Islet precursor cell (in vitro differentiated cells): Measurements from ENCODE around the gene RNU7-1.

Source experiments
- DNase-seq: peaks from one replicate; pipeline ENCODE4 v3.0.0-alpha.2; 2018

RNU7-1 gene

DNA sequence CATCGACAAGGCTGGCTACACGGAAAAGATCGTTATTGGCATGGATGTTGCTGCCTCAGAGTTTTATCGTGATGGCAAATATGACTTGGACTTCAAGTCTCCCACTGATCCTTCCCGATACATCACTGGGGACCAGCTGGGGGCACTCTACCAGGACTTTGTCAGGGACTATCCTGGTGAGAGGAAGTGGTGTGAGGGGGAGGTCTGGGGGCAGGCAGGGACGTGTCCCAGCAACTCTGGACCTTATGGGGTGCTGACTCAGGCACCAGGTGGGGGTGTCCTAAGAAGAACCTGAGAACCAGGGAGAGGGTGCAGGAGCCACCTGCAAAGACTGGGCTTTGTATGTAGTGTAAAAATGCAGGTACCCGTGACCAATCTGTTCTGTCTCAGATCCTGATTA, 24.0 kb upstream of the RNU7-1 start:
- DNase-seq = peak; percentile 50

DNA sequence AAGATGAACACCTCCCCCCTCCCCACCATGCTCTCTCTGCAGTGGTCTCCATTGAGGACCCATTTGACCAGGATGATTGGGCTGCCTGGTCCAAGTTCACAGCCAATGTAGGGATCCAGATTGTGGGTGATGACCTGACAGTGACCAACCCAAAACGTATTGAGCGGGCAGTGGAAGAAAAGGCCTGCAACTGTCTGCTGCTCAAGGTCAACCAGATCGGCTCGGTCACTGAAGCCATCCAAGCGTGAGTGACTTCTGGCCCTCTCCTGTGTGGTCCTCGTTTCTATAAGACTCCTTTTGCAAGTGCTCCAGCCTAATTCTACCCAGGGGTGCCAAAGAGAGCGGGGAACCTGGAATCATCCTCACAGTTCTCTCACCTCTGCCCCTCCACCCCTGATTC, 22.1 kb upstream of the RNU7-1 start:
- no peak for DNase-seq

DNA sequence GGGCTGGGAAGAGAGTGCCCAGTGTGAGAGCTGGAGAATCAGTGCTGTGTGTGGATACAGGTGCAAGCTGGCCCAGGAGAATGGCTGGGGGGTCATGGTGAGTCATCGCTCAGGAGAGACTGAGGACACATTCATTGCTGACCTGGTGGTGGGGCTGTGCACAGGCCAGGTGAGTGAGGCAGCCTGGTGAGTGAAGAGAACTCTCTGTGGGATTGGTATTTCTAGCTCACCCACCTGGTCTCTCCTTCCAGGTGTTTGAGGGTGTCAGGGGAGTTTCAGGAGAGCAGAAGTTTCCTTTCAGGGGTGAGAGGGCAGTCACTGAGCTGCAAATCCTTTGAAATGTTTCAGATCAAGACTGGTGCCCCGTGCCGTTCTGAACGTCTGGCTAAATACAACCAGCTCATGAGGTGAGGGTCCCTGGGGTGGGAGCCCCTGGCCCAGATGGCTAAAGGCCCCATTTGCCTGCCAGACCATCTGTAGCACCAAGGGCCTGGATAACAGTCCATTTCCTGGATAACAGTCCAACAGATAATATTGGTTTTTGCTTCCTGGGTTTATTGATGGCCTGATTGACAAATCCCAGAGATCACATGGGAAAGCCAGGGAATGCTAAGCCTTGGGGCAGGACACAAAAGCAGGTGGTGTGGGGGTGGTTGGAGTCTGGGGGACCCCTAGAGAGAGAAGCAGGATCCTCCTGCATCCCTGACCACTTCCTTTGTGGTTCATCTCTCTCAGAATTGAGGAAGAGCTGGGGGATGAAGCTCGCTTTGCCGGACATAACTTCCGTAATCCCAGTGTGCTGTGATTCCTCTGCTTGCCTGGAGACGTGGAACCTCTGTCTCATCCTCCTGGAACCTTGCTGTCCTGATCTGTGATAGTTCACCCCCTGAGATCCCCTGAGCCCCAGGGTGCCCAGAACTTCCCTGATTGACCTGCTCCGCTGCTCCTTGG, 21.3 kb upstream of the RNU7-1 start:
- peak; percentile 84 for DNase-seq

DNA sequence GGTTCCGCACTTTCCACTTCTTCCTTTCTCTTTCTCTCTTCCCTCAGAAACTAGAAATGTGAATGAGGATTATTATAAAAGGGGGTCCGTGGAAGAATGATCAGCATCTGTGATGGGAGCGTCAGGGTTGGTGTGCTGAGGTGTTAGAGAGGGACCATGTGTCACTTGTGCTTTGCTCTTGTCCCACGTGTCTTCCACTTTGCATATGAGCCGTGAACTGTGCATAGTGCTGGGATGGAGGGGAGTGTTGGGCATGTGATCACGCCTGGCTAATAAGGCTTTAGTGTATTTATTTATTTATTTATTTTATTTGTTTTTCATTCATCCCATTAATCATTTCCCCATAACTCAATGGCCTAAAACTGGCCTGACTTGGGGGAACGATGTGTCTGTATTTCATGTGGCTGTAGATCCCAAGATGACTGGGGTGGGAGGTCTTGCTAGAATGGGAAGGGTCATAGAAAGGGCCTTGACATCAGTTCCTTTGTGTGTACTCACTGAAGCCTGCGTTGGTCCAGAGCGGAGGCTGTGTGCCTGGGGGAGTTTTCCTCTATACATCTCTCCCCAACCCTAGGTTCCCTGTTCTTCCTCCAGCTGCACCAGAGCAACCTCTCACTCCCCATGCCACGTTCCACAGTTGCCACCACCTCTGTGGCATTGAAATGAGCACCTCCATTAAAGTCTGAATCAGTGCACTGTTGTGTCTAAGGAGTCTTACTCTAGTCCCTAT, 20.4 kb upstream of the RNU7-1 start:
- no peak for DNase-seq

DNA sequence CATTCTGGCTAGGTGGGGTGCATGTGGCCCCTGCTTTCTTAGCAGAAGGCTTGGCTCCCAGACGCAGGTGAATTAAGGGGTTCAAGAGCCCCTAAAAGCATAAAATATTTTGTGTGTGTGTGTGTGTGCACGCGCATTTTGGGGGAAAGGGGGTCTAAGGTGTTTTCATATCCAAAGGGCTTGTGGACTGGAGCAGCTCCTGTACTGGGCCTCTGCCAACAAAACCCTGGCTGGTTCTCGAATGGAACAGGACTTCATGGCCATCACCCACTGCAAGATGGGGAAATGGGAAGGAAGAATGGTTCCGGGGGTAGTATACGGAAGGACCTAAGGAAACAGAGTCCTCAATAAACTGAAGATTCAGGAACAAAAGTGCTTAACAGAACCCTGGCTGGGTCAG, 19.8 kb upstream of the RNU7-1 start:
- DNase-seq = no peak

DNA sequence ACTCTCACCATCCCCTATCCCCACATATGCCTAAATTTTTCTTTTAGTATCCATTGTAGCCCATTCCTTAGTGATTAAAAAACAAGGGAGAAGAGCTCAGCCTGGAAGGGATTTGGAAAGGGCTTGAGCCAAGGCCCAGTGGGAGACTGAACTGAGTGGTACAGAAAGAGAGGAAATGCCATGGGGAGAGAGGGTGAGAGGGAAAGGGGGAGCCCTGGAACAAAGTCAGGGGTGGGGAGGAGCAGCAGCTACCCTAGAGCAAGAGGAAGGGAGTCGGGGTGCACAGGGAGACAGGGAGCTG, 18.4 kb upstream of the RNU7-1 start:
- DNase-seq = no peak

DNA sequence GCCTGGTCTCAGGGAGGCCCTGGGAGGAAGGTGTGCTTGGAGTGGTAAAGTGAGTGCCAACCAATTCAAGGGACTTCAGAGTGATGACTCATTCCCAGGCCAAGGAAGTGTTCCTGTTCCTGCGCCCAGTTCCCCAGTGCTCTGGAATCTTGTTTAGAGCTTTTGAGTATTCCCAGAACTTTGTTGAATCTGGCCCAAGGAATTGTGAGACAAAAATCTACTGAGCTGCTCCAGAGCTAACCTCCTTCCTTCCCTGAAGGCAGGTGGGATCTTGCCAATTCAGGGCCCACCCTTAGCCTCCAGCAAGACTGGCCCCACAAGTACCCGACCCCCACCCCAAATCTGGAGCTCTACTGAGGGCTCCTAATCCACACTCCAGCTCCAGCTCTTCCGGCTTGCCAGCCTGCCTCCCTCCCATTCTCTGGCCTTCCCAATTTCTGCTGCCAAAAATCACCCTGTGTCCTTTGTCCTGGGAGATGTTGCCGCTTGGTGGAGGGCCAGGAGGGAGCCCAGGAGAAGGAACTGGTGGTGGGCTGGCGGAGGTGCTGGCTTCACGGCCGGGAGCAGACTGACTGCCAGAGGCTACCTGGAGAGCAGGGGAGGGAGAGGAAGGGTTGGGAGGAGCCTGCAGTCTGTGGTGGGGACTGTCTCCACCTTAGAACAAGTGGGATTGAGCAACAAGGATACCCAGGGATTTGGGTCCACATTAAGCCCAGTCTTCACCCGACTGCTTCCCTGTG, 17.9 kb upstream of the RNU7-1 start:
- DNase-seq = peak; percentile 94

DNA sequence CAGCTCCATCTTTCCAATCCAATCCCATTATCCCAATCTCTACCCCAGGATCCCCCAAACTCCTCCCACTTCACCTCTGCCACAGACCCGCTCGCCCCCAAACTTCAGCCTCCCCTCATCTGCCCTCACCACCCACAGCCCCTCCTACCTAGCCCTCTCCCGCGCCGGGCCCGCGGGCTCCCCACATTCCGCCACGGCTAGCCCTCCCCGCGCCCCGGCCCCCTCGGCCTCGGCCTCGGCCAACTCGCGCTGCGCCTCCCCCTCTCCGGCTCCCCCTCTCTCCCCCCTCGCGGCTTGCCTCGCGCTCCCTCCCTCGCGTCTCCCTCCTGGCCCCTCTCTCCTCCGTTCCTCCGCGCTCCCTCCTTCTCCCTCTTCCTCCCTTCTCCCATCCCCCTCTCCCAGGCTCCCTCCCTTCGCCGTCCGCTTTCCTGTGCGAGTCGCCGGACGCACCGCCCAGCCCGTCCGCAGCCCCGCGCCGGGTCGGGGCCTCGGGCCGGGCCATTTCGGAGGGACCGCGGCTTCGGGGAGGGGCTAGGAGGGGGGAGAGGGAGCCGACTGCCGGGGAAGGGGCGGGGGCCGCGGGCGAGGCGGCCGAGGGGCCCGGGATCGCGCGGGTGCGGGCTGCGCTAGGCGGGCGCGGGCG, 16.1 kb upstream of the RNU7-1 start, which contains the start of gene ATN1:
TSS of gene ATN1 (plus strand) at position 581 of the 643 bp plus-strand sequence. CDS start 6,043 bp downstream, outside the sequence.
- peak; percentile 92 for DNase-seq

DNA sequence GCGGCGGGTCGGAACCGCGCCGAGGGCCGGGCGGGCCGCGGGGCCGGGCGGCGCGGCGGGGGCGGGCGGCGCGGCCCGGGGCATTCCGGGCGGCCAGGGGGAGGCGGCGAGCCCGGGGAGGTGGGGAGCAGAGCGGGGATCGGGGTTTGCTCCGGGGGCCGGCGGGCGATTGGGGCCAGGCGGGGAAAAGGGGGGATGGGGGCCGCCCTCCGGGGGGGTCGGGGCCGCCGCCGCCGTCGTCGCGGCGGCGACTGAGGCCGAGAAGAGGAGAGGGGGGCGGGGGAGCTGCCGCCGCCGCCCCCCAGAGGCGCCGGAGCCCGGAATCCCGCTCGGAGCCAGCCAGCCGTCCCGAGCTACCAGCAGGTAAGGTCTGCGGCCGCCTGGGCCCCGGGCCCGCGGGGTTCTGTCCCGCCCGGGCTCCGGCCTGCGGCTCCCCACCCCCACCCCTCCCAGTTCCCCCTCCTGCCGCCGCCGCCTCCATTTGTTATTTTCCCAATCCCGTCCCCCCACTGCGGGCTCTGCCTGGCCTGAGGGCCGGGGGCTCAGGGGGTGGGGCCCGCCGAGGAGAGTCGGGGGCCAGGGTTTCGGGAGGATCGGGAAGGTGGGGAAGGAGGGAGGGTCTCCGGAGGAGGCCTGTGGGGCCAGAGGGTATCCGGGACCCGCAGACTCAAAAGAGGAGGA, 15.5 kb upstream of the RNU7-1 start:
- DNase-seq = no peak

DNA sequence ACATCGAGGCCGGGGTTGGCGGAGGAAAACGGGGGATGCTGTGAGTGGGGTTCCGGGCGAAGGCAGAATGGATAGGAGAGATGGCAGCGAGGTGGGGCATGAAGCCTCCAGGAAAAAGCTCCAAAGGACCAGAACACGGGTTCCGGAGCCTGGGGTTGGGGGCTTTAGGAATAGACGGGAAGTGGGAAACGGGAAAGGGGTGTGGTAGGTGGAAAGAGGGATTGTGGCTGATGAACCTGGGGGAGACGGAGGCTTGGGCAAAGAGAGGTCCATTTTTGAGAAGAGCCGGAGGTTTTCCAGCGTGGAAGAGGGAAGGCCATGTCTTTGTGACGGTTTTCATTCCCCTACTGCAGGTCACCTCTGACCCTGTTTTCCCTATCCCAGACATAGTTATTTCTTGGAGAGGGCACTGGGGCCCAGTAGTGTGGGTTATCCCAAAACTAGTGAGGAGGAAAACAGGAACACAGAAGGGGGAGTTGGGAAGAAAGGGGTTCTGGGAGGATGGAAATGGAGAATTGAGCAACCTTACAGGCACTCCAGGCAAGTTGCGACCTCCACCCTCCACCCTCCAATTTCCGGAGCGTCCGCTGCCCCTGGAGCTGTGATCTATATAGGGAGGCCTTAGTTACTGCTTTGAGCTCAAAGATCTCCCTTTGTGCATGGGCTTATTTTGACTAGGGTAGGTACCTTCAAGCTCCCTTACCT, 14.8 kb upstream of the RNU7-1 start:
- no peak for DNase-seq

DNA sequence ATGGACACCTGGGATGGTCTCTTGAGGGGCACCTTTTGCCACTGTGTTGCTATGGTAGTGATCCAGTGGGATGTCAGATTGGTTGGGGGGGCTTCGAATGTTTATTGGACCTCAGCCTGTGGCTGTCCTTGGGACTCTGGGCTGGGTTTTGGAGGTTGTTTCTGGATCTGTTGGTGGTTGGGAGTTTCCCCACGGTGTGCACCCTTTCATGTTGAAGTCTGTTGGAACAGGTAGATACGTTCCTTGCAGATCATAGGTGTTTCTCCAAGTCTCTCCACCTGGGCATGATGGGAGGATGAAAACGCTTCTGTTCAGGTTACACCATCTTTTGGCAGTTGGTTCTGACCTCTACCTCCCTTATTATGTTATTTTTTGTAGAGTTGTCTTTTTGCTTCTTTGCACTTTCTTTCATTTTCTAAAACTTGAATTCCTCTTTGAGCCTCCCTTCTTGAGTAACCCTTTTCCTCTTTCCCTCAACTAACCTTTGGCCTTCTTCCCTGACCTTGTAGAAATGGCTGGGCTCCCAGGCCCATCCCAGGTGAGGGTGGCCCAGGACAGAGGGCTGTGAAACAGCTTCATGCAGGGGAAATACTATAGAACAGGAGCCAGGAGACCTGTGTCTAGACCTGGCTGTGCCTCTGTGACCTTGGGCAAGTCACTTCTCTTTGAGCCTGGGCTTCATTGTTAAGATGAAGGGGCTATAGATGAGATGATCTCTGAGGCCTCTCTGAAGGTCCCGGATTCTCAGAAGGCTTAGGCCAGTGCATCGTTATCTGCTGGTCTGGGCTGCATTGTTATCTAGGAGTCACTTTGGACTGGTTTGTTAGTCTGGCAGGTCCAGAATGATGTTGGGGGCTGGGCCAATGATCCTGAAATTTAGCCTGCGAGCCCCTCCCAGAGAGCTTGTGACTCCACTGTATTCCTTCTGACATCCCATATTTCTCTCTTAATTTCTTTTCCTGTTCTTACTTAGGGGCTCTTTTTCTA, 13.9 kb upstream of the RNU7-1 start:
- DNase-seq = no peak

DNA sequence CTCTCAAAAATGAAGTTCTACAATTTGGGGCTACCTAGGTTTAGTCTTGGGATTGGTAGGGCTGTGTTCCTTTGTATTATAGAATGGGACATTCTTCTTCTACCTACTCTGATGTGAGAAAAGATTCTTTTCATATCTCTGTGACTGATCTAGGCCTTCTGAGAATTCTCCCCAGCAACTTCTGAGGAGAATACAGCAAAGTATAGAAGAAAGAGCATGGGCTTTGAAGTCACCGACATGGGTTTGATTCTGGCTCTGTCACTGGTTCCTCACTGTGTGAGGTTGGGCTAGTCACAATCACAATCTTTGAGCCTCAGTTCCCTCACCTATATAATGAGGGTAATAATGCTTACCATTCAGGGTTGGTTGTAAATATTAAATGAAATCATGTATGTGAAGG, 10.8 kb upstream of the RNU7-1 start:
- DNase-seq = no peak

DNA sequence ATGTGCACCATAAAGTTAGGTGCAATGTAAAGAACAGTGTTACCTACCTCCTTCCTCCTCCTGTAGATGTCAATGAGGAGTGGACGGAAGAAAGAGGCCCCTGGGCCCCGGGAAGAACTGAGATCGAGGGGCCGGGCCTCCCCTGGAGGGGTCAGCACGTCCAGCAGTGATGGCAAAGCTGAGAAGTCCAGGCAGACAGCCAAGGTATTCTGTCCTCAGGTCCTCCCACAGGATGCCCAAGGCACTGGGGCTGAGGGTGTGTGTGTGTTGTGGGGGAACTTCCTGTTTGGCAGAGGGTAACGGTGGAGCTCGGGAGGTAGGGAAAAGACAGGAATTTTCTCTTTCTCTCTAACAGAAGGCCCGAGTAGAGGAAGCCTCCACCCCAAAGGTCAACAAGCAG, 9.5 kb upstream of the RNU7-1 start:
- DNase-seq = no peak

DNA sequence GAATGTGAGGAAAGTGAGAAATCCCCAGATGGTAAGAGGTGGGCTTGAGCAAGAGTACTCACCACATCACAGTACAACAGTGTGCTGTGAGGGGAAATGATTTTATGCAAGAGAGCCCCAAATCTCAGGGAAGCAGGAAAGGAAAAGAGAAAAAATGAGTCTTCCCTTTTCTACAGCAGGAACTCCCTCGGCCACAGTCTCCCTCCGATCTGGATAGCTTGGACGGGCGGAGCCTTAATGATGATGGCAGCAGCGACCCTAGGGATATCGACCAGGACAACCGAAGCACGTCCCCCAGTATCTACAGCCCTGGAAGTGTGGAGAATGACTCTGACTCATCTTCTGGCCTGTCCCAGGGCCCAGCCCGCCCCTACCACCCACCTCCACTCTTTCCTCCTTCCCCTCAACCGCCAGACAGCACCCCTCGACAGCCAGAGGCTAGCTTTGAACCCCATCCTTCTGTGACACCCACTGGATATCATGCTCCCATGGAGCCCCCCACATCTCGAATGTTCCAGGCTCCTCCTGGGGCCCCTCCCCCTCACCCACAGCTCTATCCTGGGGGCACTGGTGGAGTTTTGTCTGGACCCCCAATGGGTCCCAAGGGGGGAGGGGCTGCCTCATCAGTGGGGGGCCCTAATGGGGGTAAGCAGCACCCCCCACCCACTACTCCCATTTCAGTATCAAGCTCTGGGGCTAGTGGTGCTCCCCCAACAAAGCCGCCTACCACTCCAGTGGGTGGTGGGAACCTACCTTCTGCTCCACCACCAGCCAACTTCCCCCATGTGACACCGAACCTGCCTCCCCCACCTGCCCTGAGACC, 8.0 kb upstream of the RNU7-1 start:
- no peak for DNase-seq

DNA sequence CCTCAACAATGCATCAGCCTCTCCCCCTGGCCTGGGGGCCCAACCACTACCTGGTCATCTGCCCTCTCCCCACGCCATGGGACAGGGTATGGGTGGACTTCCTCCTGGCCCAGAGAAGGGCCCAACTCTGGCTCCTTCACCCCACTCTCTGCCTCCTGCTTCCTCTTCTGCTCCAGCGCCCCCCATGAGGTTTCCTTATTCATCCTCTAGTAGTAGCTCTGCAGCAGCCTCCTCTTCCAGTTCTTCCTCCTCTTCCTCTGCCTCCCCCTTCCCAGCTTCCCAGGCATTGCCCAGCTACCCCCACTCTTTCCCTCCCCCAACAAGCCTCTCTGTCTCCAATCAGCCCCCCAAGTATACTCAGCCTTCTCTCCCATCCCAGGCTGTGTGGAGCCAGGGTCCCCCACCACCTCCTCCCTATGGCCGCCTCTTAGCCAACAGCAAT, 7.4 kb upstream of the RNU7-1 start:
- DNase-seq = no peak

DNA sequence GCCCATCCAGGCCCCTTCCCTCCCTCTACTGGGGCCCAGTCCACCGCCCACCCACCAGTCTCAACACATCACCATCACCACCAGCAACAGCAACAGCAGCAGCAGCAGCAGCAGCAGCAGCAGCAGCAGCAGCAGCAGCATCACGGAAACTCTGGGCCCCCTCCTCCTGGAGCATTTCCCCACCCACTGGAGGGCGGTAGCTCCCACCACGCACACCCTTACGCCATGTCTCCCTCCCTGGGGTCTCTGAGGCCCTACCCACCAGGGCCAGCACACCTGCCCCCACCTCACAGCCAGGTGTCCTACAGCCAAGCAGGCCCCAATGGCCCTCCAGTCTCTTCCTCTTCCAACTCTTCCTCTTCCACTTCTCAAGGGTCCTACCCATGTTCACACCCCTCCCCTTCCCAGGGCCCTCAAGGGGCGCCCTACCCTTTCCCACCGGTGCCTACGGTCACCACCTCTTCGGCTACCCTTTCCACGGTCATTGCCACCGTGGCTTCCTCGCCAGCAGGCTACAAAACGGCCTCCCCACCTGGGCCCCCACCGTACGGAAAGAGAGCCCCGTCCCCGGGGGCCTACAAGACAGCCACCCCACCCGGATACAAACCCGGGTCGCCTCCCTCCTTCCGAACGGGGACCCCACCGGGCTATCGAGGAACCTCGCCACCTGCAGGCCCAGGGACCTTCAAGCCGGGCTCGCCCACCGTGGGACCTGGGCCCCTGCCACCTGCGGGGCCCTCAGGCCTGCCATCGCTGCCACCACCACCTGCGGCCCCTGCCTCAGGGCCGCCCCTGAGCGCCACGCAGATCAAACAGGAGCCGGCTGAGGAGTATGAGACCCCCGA, 6.8 kb upstream of the RNU7-1 start:
- DNase-seq = no peak

DNA sequence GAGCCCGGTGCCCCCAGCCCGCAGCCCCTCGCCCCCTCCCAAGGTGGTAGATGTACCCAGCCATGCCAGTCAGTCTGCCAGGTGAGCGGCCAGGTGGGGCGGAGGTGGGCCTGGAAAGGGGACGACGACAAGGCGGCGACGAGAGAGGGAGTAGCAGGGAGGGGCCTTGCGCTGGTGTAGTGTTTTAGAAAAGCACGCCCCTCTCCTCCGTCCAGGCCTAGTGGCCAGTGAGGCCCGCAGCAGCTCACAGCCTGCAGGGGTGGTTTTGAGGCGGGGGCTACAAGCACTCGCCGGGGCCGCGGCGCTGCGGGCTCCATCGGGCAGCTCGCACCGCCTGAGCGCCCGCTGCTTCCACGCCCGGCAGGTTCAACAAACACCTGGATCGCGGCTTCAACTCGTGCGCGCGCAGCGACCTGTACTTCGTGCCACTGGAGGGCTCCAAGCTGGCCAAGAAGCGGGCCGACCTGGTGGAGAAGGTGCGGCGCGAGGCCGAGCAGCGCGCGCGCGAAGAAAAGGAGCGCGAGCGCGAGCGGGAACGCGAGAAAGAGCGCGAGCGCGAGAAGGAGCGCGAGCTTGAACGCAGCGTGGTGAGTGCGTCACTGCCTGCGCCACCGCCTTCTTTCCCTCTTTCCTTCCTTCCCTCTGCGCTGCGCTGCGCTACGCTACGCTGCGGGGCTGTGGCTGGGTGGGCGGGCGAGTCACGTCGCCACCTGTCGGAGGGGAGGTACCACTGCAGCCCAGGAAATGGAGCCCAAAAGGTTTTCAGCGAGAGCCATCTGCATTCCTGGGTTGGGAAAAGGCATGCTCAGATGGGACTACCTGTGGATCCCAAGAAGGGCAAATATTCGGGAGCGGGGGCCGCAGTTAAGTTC, 5.9 kb upstream of the RNU7-1 start:
- peak; percentile 98 for DNase-seq
